ENCODE results near the gene SLC1A7. TPM values are rescaled to one million over a fixed set of nuclear protein-coding genes. Genes with fewer than 3 reads are reported as not detected.

SLC1A7 gene
- total and polyA plus RNA-seq, 2 of the 13 experiments (the other 11 are each of a cell fraction or from before 2014, with no cell fraction given): 0.04 to 2.0 TPM

- no peak for TF ChIP-seq ZNF740 (CRISPR knock-in tag; IDR thresholded peaks at IDR 0.05)
- TF ChIP-seq RCOR2 (CRISPR knock-in tag; IDR thresholded peaks at IDR 0.05): 0 out of 2 replicates have a peak, but pooled peaks have one; percentile 9
- TF ChIP-seq ZBTB49 (CRISPR knock-in tag; IDR thresholded peaks at IDR 0.05; ENCODE audit: borderline replicate concordance): no peak
- peak; percentile 33; the same call in 1 of the 2 replicates for TF ChIP-seq ZNF292 (CRISPR knock-in tag; IDR thresholded peaks at IDR 0.05; ENCODE audit: borderline replicate concordance, low read depth)
- TF ChIP-seq ZNF775 (CRISPR knock-in tag; IDR thresholded peaks at IDR 0.05; ENCODE audit: borderline replicate concordance): no peak
- peak; percentile 50; the same call in 1 of the 2 replicates for TF ChIP-seq ELF3 (CRISPR knock-in tag; IDR thresholded peaks at IDR 0.05)
- TF ChIP-seq ZSCAN25 (CRISPR knock-in tag; IDR thresholded peaks at IDR 0.05): no peak
- TF ChIP-seq FOXP1 (IDR thresholded peaks at IDR 0.05): no peak
- TF ChIP-seq FOXP1 (CRISPR knock-in tag; IDR thresholded peaks at IDR 0.05): peak; percentile 21; the same call in 1 of the 2 replicates
- no peak for TF ChIP-seq EEA1 (CRISPR knock-in tag; IDR thresholded peaks at IDR 0.05; ENCODE audit: borderline replicate concordance)
- no peak for TF ChIP-seq DRAP1 (CRISPR knock-in tag; IDR thresholded peaks at IDR 0.05)
- TF ChIP-seq ZNF792 (CRISPR knock-in tag; IDR thresholded peaks at IDR 0.05): no peak
- TF ChIP-seq THAP8 (CRISPR knock-in tag; IDR thresholded peaks at IDR 0.05; ENCODE audit: borderline replicate concordance): no peak
- no peak for TF ChIP-seq HNF4G (IDR thresholded peaks at IDR 0.05; ENCODE audit: borderline replicate concordance, low read depth, low read length)
- no peak for TF ChIP-seq HNF4G (CRISPR knock-in tag; IDR thresholded peaks at IDR 0.05; ENCODE audit: borderline replicate concordance, low read depth)
- TF ChIP-seq KLF15 (CRISPR knock-in tag; IDR thresholded peaks at IDR 0.05; ENCODE audit: borderline replicate concordance): no peak
- TF ChIP-seq SOX5 (CRISPR knock-in tag; IDR thresholded peaks at IDR 0.05; ENCODE audit: borderline replicate concordance): peak; percentile 51; the same call in 1 of the 2 replicates
- peak; percentile 80; the same call in 1 of the 2 replicates for TF ChIP-seq TBX2 (CRISPR knock-in tag; IDR thresholded peaks at IDR 0.05; ENCODE audit: borderline replicate concordance)
- TF ChIP-seq UBTF (CRISPR knock-in tag; IDR thresholded peaks at IDR 0.05): peak; percentile 33; the same call in 1 of the 2 replicates
- TF ChIP-seq TEAD3 (CRISPR knock-in tag; optimal IDR thresholded peaks at IDR 0.05; ENCODE audit: borderline replicate concordance): peak; percentile 63
- TF ChIP-seq FOXP4 (CRISPR knock-in tag; IDR thresholded peaks at IDR 0.05): peak; percentile 36; the same call in 1 of the 2 replicates
Measured at GRCh38 chr1:53115403-53116306, 26.8 kb downstream of the SLC1A7 start (continued).

Measured in HepG2 (cell line).